Hindlimb muscle (tissue), 1 donor: Measurements from ENCODE around the gene RNF144A. TPM values are rescaled to one million over a fixed set of nuclear protein-coding genes. Genes with fewer than 3 reads are reported as not detected.

Source experiments
- DNase-seq: peaks from one replicate; pipeline ENCODE4 v3.0.0-alpha.2; 2013
- polyA plus RNA-seq: library from polyadenylated mRNA; unstranded; fragments of 120-200 nt; gene quantifications from one replicate; pipeline ENCODE4 v1.2.1, GENCODE V29; 2013; ENCODE audit not compliant: insufficient read length

The RNF144A gene
- polyA plus RNA-seq, 1 donor, result 21.5 TPM

- DNase-seq, result no peak
Measured at GRCh38 chr2:7009207-7009911, 92.1 kb downstream of the RNF144A start.

- peak; percentile 85 for DNase-seq
Measured at GRCh38 chr2:7010391-7011054, 93.3 kb downstream of the RNF144A start.

- DNase-seq, result no peak
Measured at GRCh38 chr2:7011356-7012083, 94.3 kb downstream of the RNF144A start.

GRCh38 chr2:7012141-7012764, 95.0 kb downstream of the RNF144A start:
- DNase-seq, result no peak

GRCh38 chr2:7013471-7014160, 96.4 kb downstream of the RNF144A start:
- DNase-seq, result no peak

- no peak for DNase-seq
Measured at GRCh38 chr2:7014174-7014640, 97.0 kb downstream of the RNF144A start.

GRCh38 chr2:7015007-7015950, 98.1 kb downstream of the RNF144A start:
- DNase-seq, result no peak

GRCh38 chr2:7016148-7016547, 98.9 kb downstream of the RNF144A start:
- no peak for DNase-seq

GRCh38 chr2:7016601-7017211, 99.5 kb downstream of the RNF144A start:
- DNase-seq, result peak; percentile 73

GRCh38 chr2:7017671-7018281, 100.6 kb downstream of the RNF144A start:
- no peak for DNase-seq

- DNase-seq, result no peak
Measured at GRCh38 chr2:7018282-7018701, 101.1 kb downstream of the RNF144A start.

GRCh38 chr2:7018767-7019166, 101.6 kb downstream of the RNF144A start:
- DNase-seq, result no peak

GRCh38 chr2:7019191-7019590, 102.0 kb downstream of the RNF144A start:
- DNase-seq, result no peak

GRCh38 chr2:7020059-7020458, 102.8 kb downstream of the RNF144A start:
- DNase-seq, result no peak

GRCh38 chr2:7020468-7020867, 103.3 kb downstream of the RNF144A start:
- DNase-seq, result no peak

- DNase-seq, result no peak
Measured at GRCh38 chr2:7020939-7021470, 103.8 kb downstream of the RNF144A start.

GRCh38 chr2:7022492-7023385, 105.5 kb downstream of the RNF144A start:
- no peak for DNase-seq

GRCh38 chr2:7023542-7023941, 106.3 kb downstream of the RNF144A start:
- no peak for DNase-seq

GRCh38 chr2:7024261-7024660, 107.0 kb downstream of the RNF144A start:
- DNase-seq, result no peak
